Measurements from ENCODE around the gene REG1B. TPM values are rescaled to one million over a fixed set of nuclear protein-coding genes. Genes with fewer than 3 reads are reported as not detected.

Gene REG1B
- total and polyA plus RNA-seq, 5 donors from 2014 or later = not detected

Other genes with a start within 250 kb of the REG1B start
- not detected for gene REG3G, start 62.3 kb downstream of the REG1B start, total RNA-seq
- not detected for gene REG3G, start 62.3 kb downstream of the REG1B start, polyA plus RNA-seq
- not detected for gene REG1A, start 32.5 kb upstream of the REG1B start, total RNA-seq
- not detected for gene REG1A, start 32.5 kb upstream of the REG1B start, polyA plus RNA-seq
- gene REG3A, start 71.8 kb upstream of the REG1B start, total RNA-seq = not detected
- not detected for gene REG3A, start 71.8 kb upstream of the REG1B start, polyA plus RNA-seq

Measured in CD4-positive, CD25-positive, alpha-beta regulatory T cell (primary cell).